C4-2B (cell line): Measurements from ENCODE around the gene SLC35F2.

Source experiments
- CTCF ChIP-seq: fragments of 450-650 bp; conservative IDR thresholded peaks from 2 replicates; pipeline ENCODE4 v1.5.1; 2017; ENCODE audit warnings: mild to moderate bottlenecking
- ZFX ChIP-seq: fragments of 450-650 bp; IDR thresholded peaks from 2 replicates; pipeline ENCODE4 v1.6.1; 2017

DNA sequence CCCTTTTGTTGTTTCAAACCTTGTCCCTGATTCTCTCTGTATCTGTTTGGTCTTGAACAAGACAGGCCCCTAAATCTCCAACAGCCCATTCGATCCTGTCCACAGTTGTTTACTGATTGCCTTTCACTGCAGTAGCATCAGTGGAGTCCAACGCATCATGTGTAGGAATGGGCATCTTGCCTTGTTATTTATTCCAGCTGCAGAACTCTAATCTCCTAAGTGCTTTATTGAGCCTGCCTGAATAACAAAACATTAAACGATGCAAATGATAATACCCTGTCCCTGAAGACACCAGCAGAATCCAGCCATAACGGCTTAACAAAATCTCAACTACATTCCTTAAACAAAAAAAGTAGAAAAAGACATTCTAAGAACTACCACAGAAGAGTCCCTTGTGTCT, 50.1 kb downstream of the SLC35F2 start:
- TF ChIP-seq CTCF (no peak), ZFX (no peak)
